Nephron progenitor cell (in vitro differentiated cells): ENCODE results near the gene PRICKLE2.
A peak's percentile ranks its signal among the peaks of the same experiment; 100 is the strongest.

Experiments used
- DNase-seq: peaks from one replicate; pipeline ENCODE4 v3.0.0; 2021
- H3K27ac Mint-ChIP-seq: 2 replicates; pipeline ENCODE4 v1.8.0; 2021; ENCODE audit warnings: mild to moderate bottlenecking, moderate library complexity, mixed read lengths
- H3K27me3 Mint-ChIP-seq: 2 replicates; pipeline ENCODE4 v1.8.0; 2021; ENCODE audit warnings: mild to moderate bottlenecking, low read depth, mixed read lengths; ENCODE audit not compliant: poor library complexity
- H3K36me3 Mint-ChIP-seq: 2 replicates; pipeline ENCODE4 v1.8.0; 2021; ENCODE audit warnings: low read depth, mixed read lengths
- H3K4me1 Mint-ChIP-seq: 2 replicates; pipeline ENCODE4 v1.8.0; 2021; ENCODE audit warnings: mixed read lengths
- H3K4me3 Mint-ChIP-seq: 2 replicates; pipeline ENCODE4 v1.8.0; 2021; ENCODE audit warnings: mild to moderate bottlenecking, moderate library complexity, mixed read lengths
- H3K9me3 Mint-ChIP-seq: 2 replicates; pipeline ENCODE4 v1.8.0; 2021; ENCODE audit warnings: mild to moderate bottlenecking, moderate library complexity, mixed read lengths
- TF ChIP-seq, protein P1 (sequence below): fragments of 200-600 bp; sonication (generic); IDR thresholded peaks from 2 replicates; pipeline ENCODE4 v1.5.0; 2021; ENCODE audit warnings: antibody characterized with exemption

The PRICKLE2 gene

DNA sequence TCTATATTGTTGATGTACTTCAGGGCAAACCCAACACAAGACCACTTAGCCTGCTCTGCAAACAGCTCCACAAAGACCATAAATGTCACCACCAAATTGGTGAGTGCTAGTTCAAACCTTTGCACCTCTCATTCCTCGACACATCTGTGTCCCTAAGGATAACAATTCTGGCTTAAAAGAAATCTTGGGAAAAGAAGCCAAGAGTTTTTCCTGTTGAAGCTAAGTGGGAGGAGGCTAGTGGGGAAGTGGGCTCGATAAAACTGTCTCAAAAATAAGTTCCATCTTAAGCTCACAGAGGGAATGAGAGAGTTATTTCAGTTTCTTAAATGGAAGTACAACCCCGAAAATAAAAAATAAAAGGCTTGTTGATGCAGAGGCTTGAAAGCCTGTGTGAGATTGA lies 40.4 kb upstream of the PRICKLE2 start:
- peaks cover 21% of the 10 kb centered on the region for H3K36me3 Mint-ChIP-seq
- TF ChIP-seq, protein P1, sequence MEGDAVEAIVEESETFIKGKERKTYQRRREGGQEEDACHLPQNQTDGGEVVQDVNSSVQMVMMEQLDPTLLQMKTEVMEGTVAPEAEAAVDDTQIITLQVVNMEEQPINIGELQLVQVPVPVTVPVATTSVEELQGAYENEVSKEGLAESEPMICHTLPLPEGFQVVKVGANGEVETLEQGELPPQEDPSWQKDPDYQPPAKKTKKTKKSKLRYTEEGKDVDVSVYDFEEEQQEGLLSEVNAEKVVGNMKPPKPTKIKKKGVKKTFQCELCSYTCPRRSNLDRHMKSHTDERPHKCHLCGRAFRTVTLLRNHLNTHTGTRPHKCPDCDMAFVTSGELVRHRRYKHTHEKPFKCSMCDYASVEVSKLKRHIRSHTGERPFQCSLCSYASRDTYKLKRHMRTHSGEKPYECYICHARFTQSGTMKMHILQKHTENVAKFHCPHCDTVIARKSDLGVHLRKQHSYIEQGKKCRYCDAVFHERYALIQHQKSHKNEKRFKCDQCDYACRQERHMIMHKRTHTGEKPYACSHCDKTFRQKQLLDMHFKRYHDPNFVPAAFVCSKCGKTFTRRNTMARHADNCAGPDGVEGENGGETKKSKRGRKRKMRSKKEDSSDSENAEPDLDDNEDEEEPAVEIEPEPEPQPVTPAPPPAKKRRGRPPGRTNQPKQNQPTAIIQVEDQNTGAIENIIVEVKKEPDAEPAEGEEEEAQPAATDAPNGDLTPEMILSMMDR, result no peak
- H3K27me3 Mint-ChIP-seq, result peaks cover 5% of the 10 kb centered on the region
- DNase-seq, result no peak
- H3K9me3 Mint-ChIP-seq, result peaks cover 20% of the 10 kb centered on the region
- H3K27ac Mint-ChIP-seq, result peak overlapping the region; percentile 97
- H3K4me3 Mint-ChIP-seq, result peak overlapping the region; percentile 86
- peaks cover 69% of the 10 kb centered on the region for H3K4me1 Mint-ChIP-seq

DNA sequence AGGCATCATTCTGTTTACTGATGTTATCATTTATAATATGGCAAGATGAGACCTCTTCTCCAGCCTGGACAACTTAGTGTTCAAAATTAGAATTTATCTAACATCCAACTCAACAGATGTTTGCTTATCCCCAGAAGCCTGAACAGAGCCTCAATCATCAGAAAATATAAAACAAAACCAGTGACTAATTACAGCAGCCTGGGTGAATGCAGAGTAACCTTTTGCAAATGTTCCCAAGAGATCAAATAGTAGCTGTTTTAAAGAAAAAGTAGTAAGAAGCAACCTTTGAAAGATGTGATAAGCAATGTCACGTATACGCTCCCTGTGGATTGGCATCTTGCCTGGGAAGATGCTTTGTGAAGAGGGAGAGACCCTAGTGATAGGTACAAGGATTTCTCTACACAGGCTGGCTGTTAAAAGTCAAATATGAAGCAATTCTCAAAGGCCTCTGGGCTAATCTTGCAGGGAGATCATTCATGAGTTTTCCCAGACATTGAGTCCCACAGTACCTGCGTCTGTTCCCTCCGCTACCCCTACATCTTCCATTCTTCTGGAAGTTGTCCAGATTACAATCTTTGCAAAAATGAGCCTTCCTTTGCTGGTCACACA lies 39.3 kb upstream of the PRICKLE2 start:
- peak overlapping the region; percentile 97 for H3K27ac Mint-ChIP-seq

DNA sequence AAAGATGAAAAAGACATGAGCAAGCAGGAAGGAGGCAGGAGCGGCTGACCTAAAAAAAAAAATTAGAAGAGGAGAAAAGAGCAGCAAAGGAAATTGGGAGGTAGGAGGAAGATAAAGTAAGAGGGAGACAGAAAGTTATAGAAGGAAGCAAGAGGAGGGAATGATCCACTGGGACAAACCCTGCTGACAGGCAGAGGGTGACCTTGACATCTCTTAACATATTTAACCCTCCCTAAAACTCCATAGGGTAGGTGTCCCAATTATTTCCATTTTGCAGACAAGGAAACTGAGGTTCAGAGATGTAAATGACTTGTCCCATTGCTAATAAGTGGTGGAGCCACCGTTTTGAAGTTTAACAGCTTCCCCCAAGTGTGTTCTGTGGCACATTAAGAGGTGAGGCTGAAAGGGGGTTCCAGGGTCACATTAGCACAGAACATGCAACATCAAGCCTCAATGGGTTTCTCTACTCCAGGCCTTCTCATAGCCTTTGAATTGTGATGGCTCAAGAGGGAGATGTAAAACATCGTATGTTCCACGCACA lies 37.4 kb upstream of the PRICKLE2 start:
- peak overlapping the region; percentile 36 for H3K4me3 Mint-ChIP-seq
- peak overlapping the region; percentile 21 for H3K27ac Mint-ChIP-seq
- DNase-seq, result no peak
- H3K9me3 Mint-ChIP-seq, result peaks cover 7% of the 10 kb centered on the region
- peaks cover 76% of the 10 kb centered on the region for H3K4me1 Mint-ChIP-seq
- TF ChIP-seq, protein P1, result no peak
- peaks cover 5% of the 10 kb centered on the region for H3K27me3 Mint-ChIP-seq
- H3K36me3 Mint-ChIP-seq, result peaks cover 29% of the 10 kb centered on the region

More for the DNA sequence above, 39.3 kb upstream of the PRICKLE2 start:
- H3K9me3 Mint-ChIP-seq, result peaks cover 9% of the 10 kb centered on the region
- peaks cover 12% of the 10 kb centered on the region for H3K36me3 Mint-ChIP-seq
- H3K4me3 Mint-ChIP-seq, result peak overlapping the region; percentile 86
- peaks cover 5% of the 10 kb centered on the region for H3K27me3 Mint-ChIP-seq
- no peak for DNase-seq
- TF ChIP-seq, protein P1, result no peak
- H3K4me1 Mint-ChIP-seq, result peaks cover 78% of the 10 kb centered on the region

DNA sequence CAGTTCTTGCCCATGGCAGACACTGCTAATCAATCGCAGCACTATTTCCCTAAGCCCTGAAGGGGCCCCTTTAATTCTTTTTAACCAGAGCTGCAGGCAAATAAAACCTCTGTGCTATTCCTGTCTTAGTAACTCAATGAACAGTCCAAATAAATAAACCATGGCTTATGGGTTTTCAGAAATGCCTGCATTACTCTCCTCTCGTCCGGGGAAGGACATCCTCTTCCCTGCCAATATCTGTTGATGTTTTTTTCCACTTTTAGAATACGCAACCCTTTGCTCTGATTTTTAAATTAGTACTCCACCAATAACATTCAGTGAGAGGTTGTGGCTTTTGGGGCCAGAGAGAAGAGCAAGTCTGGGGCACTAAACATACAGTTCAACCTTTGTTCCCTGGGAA lies 35.2 kb upstream of the PRICKLE2 start:
- peaks cover 5% of the 10 kb centered on the region for H3K27me3 Mint-ChIP-seq
- H3K36me3 Mint-ChIP-seq, result peaks cover 46% of the 10 kb centered on the region
- H3K27ac Mint-ChIP-seq, result peak overlapping the region; percentile 66
- DNase-seq, result no peak
- H3K9me3 Mint-ChIP-seq, result peaks cover 7% of the 10 kb centered on the region
- TF ChIP-seq, protein P1, result no peak
- peaks cover 65% of the 10 kb centered on the region for H3K4me1 Mint-ChIP-seq
- H3K4me3 Mint-ChIP-seq, result no peak overlapping the region

DNA sequence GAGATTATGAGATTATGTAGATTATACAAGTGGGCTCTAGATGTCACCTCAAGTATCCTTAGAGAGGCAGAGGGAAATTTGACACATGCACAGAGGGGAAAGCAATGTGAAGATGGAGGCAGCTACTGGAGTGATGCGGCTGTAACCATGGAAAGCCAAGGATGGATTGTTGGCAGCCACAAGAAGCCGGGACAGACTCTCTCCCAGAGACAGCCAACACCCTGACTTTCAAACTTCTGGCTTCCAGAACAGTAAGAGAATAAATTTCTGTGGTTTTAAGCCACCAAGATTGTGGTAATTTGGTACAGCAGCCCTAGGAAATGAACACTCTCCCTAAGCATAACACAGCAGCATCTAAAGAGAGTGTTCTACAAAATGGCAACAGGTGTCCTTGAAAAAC lies 34.4 kb upstream of the PRICKLE2 start:
- peak overlapping the region; percentile 57 for H3K27ac Mint-ChIP-seq
- H3K27me3 Mint-ChIP-seq, result peaks cover 5% of the 10 kb centered on the region
- TF ChIP-seq, protein P1, result no peak
- DNase-seq, result no peak
- peaks cover 7% of the 10 kb centered on the region for H3K9me3 Mint-ChIP-seq
- H3K4me1 Mint-ChIP-seq, result peaks cover 58% of the 10 kb centered on the region
- no peak overlapping the region for H3K4me3 Mint-ChIP-seq
- peaks cover 51% of the 10 kb centered on the region for H3K36me3 Mint-ChIP-seq
